HFFc6 (cell line): ENCODE results near the gene CCDC12. TPM values are rescaled to one million over a fixed set of nuclear protein-coding genes. Genes with fewer than 3 reads are reported as not detected.

Experiments
- DNase-seq: peaks from one replicate; pipeline ENCODE4 v3.0.0-alpha.2; 2018
- H3K27ac Mint-ChIP-seq: 2 replicates; pipeline ENCODE4 v1.8.0; 2020; ENCODE audit warnings: mild to moderate bottlenecking, mixed read lengths
- H3K27me3 Mint-ChIP-seq: 2 replicates; pipeline ENCODE4 v1.8.0; 2021; ENCODE audit warnings: mild to moderate bottlenecking, moderate library complexity, mixed read lengths; ENCODE audit not compliant: insufficient read depth
- H3K36me3 Mint-ChIP-seq: 2 replicates; pipeline ENCODE4 v1.8.0; 2021; ENCODE audit warnings: low read depth, mixed read lengths
- H3K4me1 Mint-ChIP-seq: 2 replicates; pipeline ENCODE4 v1.8.0; 2020; ENCODE audit warnings: low read depth, mixed read lengths
- H3K4me3 Mint-ChIP-seq: 2 replicates; pipeline ENCODE4 v1.8.0; 2020; ENCODE audit warnings: mild to moderate bottlenecking, moderate library complexity, mixed read lengths
- H3K9me3 Mint-ChIP-seq: 2 replicates; pipeline ENCODE4 v1.8.0; 2020; ENCODE audit warnings: mild to moderate bottlenecking, mixed read lengths
- total RNA-seq, 6 experiments: library from RNA; stranded (reverse); fragmentation: NEBNext Ultra II Directional; extraction: Animal tissue kit (Norgen Biotek cat#: 25700); gene quantifications; 2 replicates in 1 of 6; 3 replicates in 5 of 6; pipeline ENCODE4 v1.2.3, GENCODE V29; 2021
- TF ChIP-seq, protein P1 (sequence below): fragments of 200-600 bp; sonication (generic); IDR thresholded peaks from 2 replicates; pipeline ENCODE4 v1.5.0; 2021; ENCODE audit warnings: antibody characterized with exemption, mild to moderate bottlenecking

Gene CCDC12
- total RNA-seq, 6 experiments from 2014 or later = 21.3 to 27.9 (median 27.2) TPM

DNA sequence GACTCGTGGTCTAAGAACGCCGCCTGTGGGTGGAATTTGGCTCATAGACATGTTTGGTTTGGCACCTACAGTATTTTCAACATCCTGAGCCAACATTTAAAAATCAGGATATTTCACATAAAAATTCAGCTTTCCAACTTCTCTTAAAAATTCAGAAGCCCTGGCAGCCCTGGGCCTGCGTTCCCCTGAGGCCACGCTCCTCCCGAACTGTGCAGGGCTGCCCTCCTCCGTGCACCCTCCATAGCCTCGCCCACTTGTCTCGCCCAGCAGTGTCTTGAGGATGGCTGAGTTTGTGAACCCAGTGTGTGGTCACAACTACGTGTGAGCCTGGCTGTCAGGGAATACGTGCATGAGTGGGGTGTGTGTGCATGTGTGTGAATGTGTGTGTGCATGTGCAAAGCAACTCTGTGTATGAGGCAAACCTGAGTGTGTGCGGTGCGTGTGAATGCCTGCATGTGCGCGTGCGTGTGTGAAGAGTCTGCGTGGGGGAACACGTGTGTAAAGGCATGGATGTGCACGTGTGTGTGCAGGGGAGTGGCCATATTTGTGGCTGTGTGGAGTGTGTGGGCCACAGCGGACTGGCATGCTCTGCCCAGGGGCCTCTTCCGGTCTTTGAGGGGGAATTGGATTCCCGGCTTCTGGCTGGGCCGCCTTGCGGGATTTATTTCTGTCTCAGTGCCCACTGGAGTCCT, 68.1 kb downstream of the CCDC12 start:
- Mint-ChIP-seq H3K27ac (no peak overlapping the region), H3K4me3 (no peak overlapping the region), H3K9me3 (no peaks in the 10 kb centered on the region), H3K27me3 (peaks cover 4% of the 10 kb centered on the region), H3K36me3 (peaks cover 1% of the 10 kb centered on the region; the same call in 1 of the 2 replicates), H3K4me1 (peaks cover 12% of the 10 kb centered on the region)
- TF ChIP-seq, protein P1, sequence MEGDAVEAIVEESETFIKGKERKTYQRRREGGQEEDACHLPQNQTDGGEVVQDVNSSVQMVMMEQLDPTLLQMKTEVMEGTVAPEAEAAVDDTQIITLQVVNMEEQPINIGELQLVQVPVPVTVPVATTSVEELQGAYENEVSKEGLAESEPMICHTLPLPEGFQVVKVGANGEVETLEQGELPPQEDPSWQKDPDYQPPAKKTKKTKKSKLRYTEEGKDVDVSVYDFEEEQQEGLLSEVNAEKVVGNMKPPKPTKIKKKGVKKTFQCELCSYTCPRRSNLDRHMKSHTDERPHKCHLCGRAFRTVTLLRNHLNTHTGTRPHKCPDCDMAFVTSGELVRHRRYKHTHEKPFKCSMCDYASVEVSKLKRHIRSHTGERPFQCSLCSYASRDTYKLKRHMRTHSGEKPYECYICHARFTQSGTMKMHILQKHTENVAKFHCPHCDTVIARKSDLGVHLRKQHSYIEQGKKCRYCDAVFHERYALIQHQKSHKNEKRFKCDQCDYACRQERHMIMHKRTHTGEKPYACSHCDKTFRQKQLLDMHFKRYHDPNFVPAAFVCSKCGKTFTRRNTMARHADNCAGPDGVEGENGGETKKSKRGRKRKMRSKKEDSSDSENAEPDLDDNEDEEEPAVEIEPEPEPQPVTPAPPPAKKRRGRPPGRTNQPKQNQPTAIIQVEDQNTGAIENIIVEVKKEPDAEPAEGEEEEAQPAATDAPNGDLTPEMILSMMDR = peak; percentile 63; the same call in 1 of the 2 replicates
- DNase-seq = peak; percentile 33

- no peak for DNase-seq
- Mint-ChIP-seq H3K4me3 (no peak overlapping the region), H3K36me3 (no peaks in the 10 kb centered on the region), H3K4me1 (peaks cover 13% of the 10 kb centered on the region), H3K9me3 (no peaks in the 10 kb centered on the region), H3K27me3 (peaks cover 4% of the 10 kb centered on the region), H3K27ac (no peak overlapping the region)
- TF ChIP-seq, protein P1 = no peak; the same call in 1 of the 2 replicates
Observed at GRCh38 chr3:46907960-46908293, 68.6 kb downstream of the CCDC12 start.

- Mint-ChIP-seq H3K4me3 (no peak overlapping the region), H3K9me3 (no peaks in the 10 kb centered on the region), H3K27ac (no peak overlapping the region), H3K4me1 (peaks cover 13% of the 10 kb centered on the region), H3K36me3 (no peaks in the 10 kb centered on the region), H3K27me3 (peaks cover 4% of the 10 kb centered on the region)
- TF ChIP-seq, protein P1 = no peak
- no peak for DNase-seq
Observed at GRCh38 chr3:46907271-46907670, 69.3 kb downstream of the CCDC12 start.

GRCh38 chr3:46906471-46907058, 70.0 kb downstream of the CCDC12 start:
- Mint-ChIP-seq H3K27ac (no peak overlapping the region), H3K9me3 (no peaks in the 10 kb centered on the region), H3K4me3 (no peak overlapping the region), H3K27me3 (peaks cover 4% of the 10 kb centered on the region), H3K36me3 (no peaks in the 10 kb centered on the region), H3K4me1 (peaks cover 13% of the 10 kb centered on the region)
- TF ChIP-seq, protein P1 = no peak
- DNase-seq = no peak

- peaks cover 13% of the 10 kb centered on the region for H3K4me1 Mint-ChIP-seq
- H3K4me3 Mint-ChIP-seq = no peak overlapping the region
- H3K27ac Mint-ChIP-seq = no peak overlapping the region
- no peak for DNase-seq
- H3K36me3 Mint-ChIP-seq = no peaks in the 10 kb centered on the region
- H3K9me3 Mint-ChIP-seq = no peaks in the 10 kb centered on the region
- TF ChIP-seq, protein P1 = no peak
- peaks cover 4% of the 10 kb centered on the region for H3K27me3 Mint-ChIP-seq
Observed at GRCh38 chr3:46905661-46906451, 70.7 kb downstream of the CCDC12 start.
